ENCODE data around the gene SLC7A5. TPM values are rescaled to one million over a fixed set of nuclear protein-coding genes. Genes with fewer than 3 reads are reported as not detected.

The SLC7A5 gene
- polyA plus RNA-seq, 2 of the 4 experiments (the other 2 are of a cell fraction): 265 to 972 TPM

DNA sequence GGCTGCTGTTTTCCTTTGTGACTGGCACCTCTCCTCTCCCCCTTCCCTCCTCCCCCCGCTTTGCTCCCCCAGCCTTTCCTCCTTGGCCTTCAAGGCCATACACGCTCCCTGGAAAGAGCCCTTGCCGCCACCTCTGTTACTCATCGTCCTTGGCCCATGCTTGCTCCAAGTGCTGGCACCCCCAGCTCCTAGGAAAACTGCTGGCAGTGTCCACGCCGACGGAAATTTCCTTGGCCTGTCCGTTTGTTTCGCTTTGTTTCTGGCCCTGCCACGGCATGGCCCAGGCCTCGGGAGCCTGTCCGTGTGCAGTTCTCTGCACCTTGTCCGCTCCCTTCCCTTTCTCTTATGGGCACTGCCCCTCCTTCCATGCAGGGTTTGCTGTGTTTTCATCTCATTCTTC lies 49.0 kb upstream of the SLC7A5 start:
- no peaks in the 10 kb centered on the region for H3K4me1 ChIP-seq
- H3K9me3 ChIP-seq: no peaks in the 10 kb centered on the region
- TF ChIP-seq FOSL2 (IDR thresholded peaks at IDR 0.05): no peak
- no peak for TF ChIP-seq FOSL2 (CRISPR knock-in tag; IDR thresholded peaks at IDR 0.05)
- no peak for TF ChIP-seq ZSCAN20 (CRISPR knock-in tag; IDR thresholded peaks at IDR 0.05)
- TF ChIP-seq RCOR1 (IDR thresholded peaks at IDR 0.05; ENCODE audit: low read depth, low read length): no peak
- TF ChIP-seq JUNB (IDR thresholded peaks at IDR 0.05): no peak
- TF ChIP-seq GATA3 (IDR thresholded peaks at IDR 0.05; ENCODE audit: borderline replicate concordance): no peak
- TF ChIP-seq CBX8 (IDR thresholded peaks at IDR 0.05): no peak
- no peak for TF ChIP-seq BHLHE40 (IDR thresholded peaks at IDR 0.05; ENCODE audit: low read depth, low read length)
- TF ChIP-seq SREBF2 (IDR thresholded peaks at IDR 0.05): no peak
- no peak for TF ChIP-seq EHF (CRISPR knock-in tag; IDR thresholded peaks at IDR 0.05)
- TF ChIP-seq CEBPB (IDR thresholded peaks at IDR 0.05): no peak
- TF ChIP-seq MAFK (IDR thresholded peaks at IDR 0.05; ENCODE audit: partially characterized antibody): no peak
- no peak for TF ChIP-seq POLR2AphosphoS2 (conservative IDR thresholded peaks at IDR 0.05; ENCODE audit: low read length)
- TF ChIP-seq ESRRA (IDR thresholded peaks at IDR 0.05; ENCODE audit: borderline replicate concordance, low read length): no peak
- whole genome bisulfite sequencing (ENCODE audit: missing lambda C conversion rate): 83% methylated on average over 12 of the region's 13 CpGs
- CTCF ChIA-PET: interaction anchor here (1.3 to 2.0 kb wide), 2 partner anchors 9 to 13 kb away, joined by 3 to 5 read pairs; no protein-coding TSS in a partner anchor
- no peak overlapping the region for H3K4me2 ChIP-seq
- H3K4me3 ChIP-seq: no peak overlapping the region
- no peak overlapping the region for H3K27ac ChIP-seq
- POLR2A ChIA-PET: no interaction called here
- DNase-seq (ENCODE audit: low read depth in 1 of 2, low spot score in 1 of 2): no peak
- no peak for FAIRE-seq
- no peak for ATAC-seq

- Histone ChIP-seq H3K9me3 (no peaks in the 10 kb centered on the region), H3K27ac (no peak overlapping the region), H3K4me3 (no peak overlapping the region), H3K4me1 (no peaks in the 10 kb centered on the region), H3K4me2 (no peak overlapping the region)
- 67% methylated on average over 9 of the region's 9 CpGs for WGBS (ENCODE audit: missing lambda C conversion rate)
- DNase-seq (ENCODE audit: low read depth in 1 of 2, low spot score in 1 of 2) (no peak), FAIRE-seq (peak; percentile 28), ATAC-seq (no peak)
- POLR2A ChIA-PET: no interaction called here
- CTCF ChIA-PET: interaction anchor here (1.0 to 2.2 kb wide), 4 partner anchors 12 to 138 kb away, joined by 3 to 5 read pairs (median 5); no protein-coding TSS in a partner anchor
- TF ChIP-seq NFE2L2 (conservative IDR thresholded peaks at IDR 0.05; ENCODE audit: low read length) (no peak), NPAS2 (CRISPR knock-in tag; IDR thresholded peaks at IDR 0.05; ENCODE audit: borderline replicate concordance) (no peak), PHF8 (IDR thresholded peaks at IDR 0.05; ENCODE audit: borderline replicate concordance, low read depth) (no peak), EHF (CRISPR knock-in tag; IDR thresholded peaks at IDR 0.05) (no peak), FOSB (CRISPR knock-in tag; IDR thresholded peaks at IDR 0.05) (no peak), RNF2 (IDR thresholded peaks at IDR 0.05; ENCODE audit: borderline replicate concordance, low read depth) (no peak)
- TF ChIP-seq, protein P1, sequence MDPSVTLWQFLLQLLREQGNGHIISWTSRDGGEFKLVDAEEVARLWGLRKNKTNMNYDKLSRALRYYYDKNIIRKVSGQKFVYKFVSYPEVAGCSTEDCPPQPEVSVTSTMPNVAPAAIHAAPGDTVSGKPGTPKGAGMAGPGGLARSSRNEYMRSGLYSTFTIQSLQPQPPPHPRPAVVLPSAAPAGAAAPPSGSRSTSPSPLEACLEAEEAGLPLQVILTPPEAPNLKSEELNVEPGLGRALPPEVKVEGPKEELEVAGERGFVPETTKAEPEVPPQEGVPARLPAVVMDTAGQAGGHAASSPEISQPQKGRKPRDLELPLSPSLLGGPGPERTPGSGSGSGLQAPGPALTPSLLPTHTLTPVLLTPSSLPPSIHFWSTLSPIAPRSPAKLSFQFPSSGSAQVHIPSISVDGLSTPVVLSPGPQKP (IDR thresholded peaks at IDR 0.05; ENCODE audit: low read depth, low read length): no peak
Measured at GRCh38 chr16:87917503-87917902, 48.2 kb upstream of the SLC7A5 start.

GRCh38 chr16:87914812-87915211 lies 45.5 kb upstream of the SLC7A5 start:
- 90% methylated on average over 25 of the region's 25 CpGs for WGBS (ENCODE audit: missing lambda C conversion rate)
- ChIA-PET CTCF (interaction anchor here (1.0 to 2.1 kb wide), 8 partner anchors 9 to 280 kb away, joined by 3 to 6 read pairs (median 4); no protein-coding TSS in a partner anchor), POLR2A (no interaction called here)
- no peak for TF ChIP-seq REST (IDR thresholded peaks at IDR 0.05)
- TF ChIP-seq RAD21 (conservative IDR thresholded peaks at IDR 0.05 in 1 of 2, IDR thresholded peaks at IDR 0.05 in 1 of 2): no peak
- TF ChIP-seq RFX5 (IDR thresholded peaks at IDR 0.05): no peak
- no peak for TF ChIP-seq MAFK (IDR thresholded peaks at IDR 0.05; ENCODE audit: partially characterized antibody)
- TF ChIP-seq JUNB (IDR thresholded peaks at IDR 0.05): no peak
- no peak for TF ChIP-seq ZC3H11A (IDR thresholded peaks at IDR 0.05)
- no peak for TF ChIP-seq HOXA7 (CRISPR knock-in tag; IDR thresholded peaks at IDR 0.05)
- no peak for TF ChIP-seq EHMT2 (IDR thresholded peaks at IDR 0.05; ENCODE audit: low read depth)
- TF ChIP-seq CBX8 (IDR thresholded peaks at IDR 0.05): no peak
- TF ChIP-seq FOXS1 (CRISPR knock-in tag; IDR thresholded peaks at IDR 0.05): no peak
- TF ChIP-seq RNF2 (IDR thresholded peaks at IDR 0.05; ENCODE audit: borderline replicate concordance, low read depth): no peak
- no peak for TF ChIP-seq GATA3 (IDR thresholded peaks at IDR 0.05; ENCODE audit: borderline replicate concordance)
- no peak for TF ChIP-seq HEYL (CRISPR knock-in tag; IDR thresholded peaks at IDR 0.05)
- no peak for TF ChIP-seq SMC3 (IDR thresholded peaks at IDR 0.05)
- TF ChIP-seq MYC (IDR thresholded peaks at IDR 0.05; ENCODE audit: borderline replicate concordance, low read length): no peak
- TF ChIP-seq CHD4 (IDR thresholded peaks at IDR 0.05; ENCODE audit: borderline replicate concordance): no peak
- TF ChIP-seq, protein P1 (IDR thresholded peaks at IDR 0.05; ENCODE audit: low read depth, low read length): no peak
- H3K4me2 ChIP-seq: no peak overlapping the region
- no peak overlapping the region for H3K4me3 ChIP-seq
- FAIRE-seq: no peak
- ATAC-seq: no peak
- H3K4me1 ChIP-seq: no peaks in the 10 kb centered on the region
- H3K27ac ChIP-seq: no peak overlapping the region
- no peaks in the 10 kb centered on the region for H3K9me3 ChIP-seq
- no peak for DNase-seq (ENCODE audit: low read depth in 1 of 2, low spot score in 1 of 2)

Measured in A549 (cell line).